ENCODE measurements around the gene RHEBL1. TPM values are rescaled to one million over a fixed set of nuclear protein-coding genes. Genes with fewer than 3 reads are reported as not detected.

The RHEBL1 gene
- total and polyA plus RNA-seq, 9 donors, result 1.2 to 3.4 (median 1.7) TPM

DNA sequence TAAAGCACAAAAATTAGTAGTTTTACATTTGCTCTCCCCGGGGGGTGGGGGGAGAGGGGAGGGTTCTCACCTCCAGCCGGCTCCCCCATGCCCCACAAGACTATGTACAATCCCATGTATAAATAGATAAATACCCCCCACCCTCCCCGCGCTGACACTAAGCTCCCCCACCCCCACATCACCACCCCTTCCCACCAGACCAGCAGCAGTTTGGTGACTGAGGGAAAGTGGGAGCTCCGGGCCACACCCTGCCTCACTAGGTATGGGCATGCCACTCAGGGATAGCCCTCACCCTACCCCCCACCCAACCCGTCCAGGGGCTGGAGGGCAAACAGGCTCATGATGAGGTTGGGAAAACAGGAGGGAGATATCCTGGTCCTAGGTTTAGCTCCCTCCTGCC lies 49.3 kb downstream of the RHEBL1 start:
- Histone ChIP-seq H3K4me3 (ENCODE audit: low read length) (no peak overlapping the region), H3K27me3 (ENCODE audit: control insufficient read depth, insufficient read depth, low read length) (no peaks in the 10 kb centered on the region), H3K4me1 (ENCODE audit: control insufficient read depth, insufficient read depth, low read length) (peaks cover 17% of the 10 kb centered on the region), H3K36me3 (ENCODE audit: control insufficient read depth, insufficient read depth, low read length) (peaks cover 52% of the 10 kb centered on the region), H3K27ac (ENCODE audit: low read length) (no peak overlapping the region), H3K9me3 (replicated peaks; ENCODE audit: control insufficient read depth, low read depth, low read length) (no peaks in the 10 kb centered on the region)
- WGBS (ENCODE audit: insufficient coverage), result no CpG with 5 or more reads among the region's 6 CpGs
- DNase-seq, result peak; percentile 15

DNA sequence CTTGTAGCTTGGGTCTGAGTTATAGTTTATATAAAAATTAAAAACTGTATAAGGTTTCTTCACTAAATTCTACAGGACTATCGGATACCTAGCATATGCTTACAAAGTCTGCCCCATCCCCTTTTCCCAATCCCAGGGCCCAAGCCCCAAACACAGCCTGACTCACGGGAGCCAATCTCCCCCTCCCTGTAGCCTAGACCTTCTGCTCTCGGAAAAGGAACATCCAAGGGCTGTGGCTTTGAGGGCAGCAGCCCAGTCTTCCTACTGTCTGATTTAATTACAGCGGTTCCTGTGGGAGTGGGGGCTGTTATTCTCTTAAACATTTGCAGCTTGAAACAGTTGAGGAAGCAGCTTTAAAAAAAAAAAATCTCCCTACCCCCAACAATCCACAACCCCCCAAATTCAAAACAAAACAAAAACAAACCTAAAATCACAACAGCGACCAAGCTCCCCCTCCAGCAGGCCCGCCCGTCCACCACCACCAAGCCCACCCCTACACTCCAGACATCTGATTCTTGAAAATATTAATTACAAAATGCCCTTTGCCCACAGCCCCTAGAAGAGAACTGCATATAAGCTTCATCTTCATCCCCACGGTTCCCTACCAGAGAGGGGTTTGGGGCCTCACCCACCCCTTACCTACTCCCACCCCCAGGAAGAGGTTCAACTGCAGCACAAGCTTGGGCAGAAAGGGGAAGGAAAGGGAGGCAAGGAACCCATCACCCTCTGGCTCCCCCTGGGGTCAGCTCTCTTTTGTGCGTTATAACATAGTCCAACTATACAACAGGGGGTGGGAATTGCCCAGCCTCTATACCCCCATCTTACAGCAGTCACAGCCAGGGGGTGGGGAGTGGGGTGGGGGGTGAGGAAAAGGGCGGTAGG lies 50.1 kb downstream of the RHEBL1 start:
- H3K4me1 ChIP-seq (ENCODE audit: control insufficient read depth, insufficient read depth, low read length), result peaks cover 17% of the 10 kb centered on the region
- H3K4me3 ChIP-seq (ENCODE audit: low read length), result no peak overlapping the region
- no peaks in the 10 kb centered on the region for H3K9me3 ChIP-seq (replicated peaks; ENCODE audit: control insufficient read depth, low read depth, low read length)
- 0% methylated on average over 1 of the region's 10 CpGs for WGBS (ENCODE audit: insufficient coverage)
- DNase-seq, result peak; percentile 63
- H3K36me3 ChIP-seq (ENCODE audit: control insufficient read depth, insufficient read depth, low read length), result peaks cover 45% of the 10 kb centered on the region
- H3K27me3 ChIP-seq (ENCODE audit: control insufficient read depth, insufficient read depth, low read length), result no peaks in the 10 kb centered on the region
- H3K27ac ChIP-seq (ENCODE audit: low read length), result peak overlapping the region; percentile 96

DNA sequence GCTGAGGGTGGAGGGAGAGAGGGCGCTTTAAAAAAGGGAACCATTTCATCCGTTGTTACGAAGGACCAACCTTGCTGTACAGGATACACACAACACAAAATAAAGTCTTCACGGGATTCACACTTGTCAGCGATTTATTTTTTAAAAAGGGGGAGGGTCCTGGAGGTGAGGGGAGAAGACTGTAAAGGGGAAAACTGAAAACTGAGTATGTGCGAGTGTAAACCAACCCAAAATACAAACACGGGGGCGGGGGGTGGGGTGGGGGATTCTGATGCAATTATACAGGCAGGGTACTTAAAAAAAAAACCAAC lies 50.7 kb downstream of the RHEBL1 start:
- WGBS (ENCODE audit: insufficient coverage), result no CpG with 5 or more reads among the region's 8 CpGs
- DNase-seq, result no peak
- peak overlapping the region; percentile 87 for H3K4me3 ChIP-seq (ENCODE audit: low read length)
- peak overlapping the region; percentile 96 for H3K27ac ChIP-seq (ENCODE audit: low read length)
- peaks cover 39% of the 10 kb centered on the region for H3K36me3 ChIP-seq (ENCODE audit: control insufficient read depth, insufficient read depth, low read length)
- no peaks in the 10 kb centered on the region for H3K9me3 ChIP-seq (replicated peaks; ENCODE audit: control insufficient read depth, low read depth, low read length)
- no peaks in the 10 kb centered on the region for H3K27me3 ChIP-seq (ENCODE audit: control insufficient read depth, insufficient read depth, low read length)
- peaks cover 17% of the 10 kb centered on the region for H3K4me1 ChIP-seq (ENCODE audit: control insufficient read depth, insufficient read depth, low read length)

DNA sequence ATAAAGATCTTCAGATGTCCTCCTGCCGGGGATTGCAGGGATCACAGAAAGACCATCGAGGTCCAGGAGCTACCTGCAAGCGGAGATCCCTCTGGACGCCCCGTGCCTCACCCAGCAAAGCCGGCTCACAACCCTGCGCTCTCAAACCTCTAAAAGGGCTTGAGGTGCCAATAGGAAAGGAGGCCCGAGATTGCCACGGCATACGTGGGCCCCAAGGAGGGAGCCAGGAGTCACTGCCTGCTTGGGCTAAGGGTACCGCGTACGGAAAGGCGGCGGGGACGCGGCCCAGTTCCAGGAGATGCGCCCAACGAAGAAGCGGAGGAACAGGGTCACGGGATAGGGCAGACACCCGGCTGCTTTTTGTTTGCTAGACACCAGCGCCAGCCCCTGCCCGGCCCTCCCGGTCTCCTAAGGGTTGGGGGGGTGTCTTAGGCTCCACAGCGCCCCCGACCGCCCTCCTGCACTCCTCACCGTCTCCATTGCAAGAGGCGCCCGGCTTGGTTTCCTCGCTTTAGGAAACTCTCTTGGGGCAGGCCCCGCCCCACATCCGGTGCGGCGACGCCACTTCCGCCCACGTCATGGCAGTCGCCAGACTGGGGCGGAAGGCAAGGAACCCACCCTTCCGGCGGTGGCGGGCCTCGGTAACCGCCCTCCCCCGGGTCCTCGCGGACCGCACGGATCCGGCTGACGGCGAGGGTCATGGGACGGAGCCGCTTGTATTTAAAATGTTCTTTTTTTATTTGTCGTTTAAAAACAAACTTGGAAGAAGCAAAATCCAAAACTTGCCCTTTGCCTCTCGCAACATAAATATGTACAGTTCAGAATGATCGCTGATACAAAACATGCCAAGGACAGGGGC lies 51.3 kb downstream of the RHEBL1 start, which contains the start of gene PRKAG1:
Gene PRKAG1 (minus strand): TSS at position 516 of the 859 bp plus-strand sequence. CDS start 36 bp downstream, at position 480.
- Histone ChIP-seq H3K9me3 (replicated peaks; ENCODE audit: control insufficient read depth, low read depth, low read length) (no peaks in the 10 kb centered on the region), H3K27ac (ENCODE audit: low read length) (peak within 1 kb of the TSS; percentile 96), H3K36me3 (ENCODE audit: control insufficient read depth, insufficient read depth, low read length) (peaks cover 33% of the 10 kb centered on the region), H3K27me3 (ENCODE audit: control insufficient read depth, insufficient read depth, low read length) (no peaks in the 10 kb centered on the region), H3K4me3 (ENCODE audit: low read length) (peak within 1 kb of the TSS; percentile 87), H3K4me1 (ENCODE audit: control insufficient read depth, insufficient read depth, low read length) (peaks cover 17% of the 10 kb centered on the region)
- under 1% methylated on average over 50 of the region's 59 CpGs for WGBS (ENCODE audit: insufficient coverage)
- DNase-seq, result peak; percentile 99

DNA sequence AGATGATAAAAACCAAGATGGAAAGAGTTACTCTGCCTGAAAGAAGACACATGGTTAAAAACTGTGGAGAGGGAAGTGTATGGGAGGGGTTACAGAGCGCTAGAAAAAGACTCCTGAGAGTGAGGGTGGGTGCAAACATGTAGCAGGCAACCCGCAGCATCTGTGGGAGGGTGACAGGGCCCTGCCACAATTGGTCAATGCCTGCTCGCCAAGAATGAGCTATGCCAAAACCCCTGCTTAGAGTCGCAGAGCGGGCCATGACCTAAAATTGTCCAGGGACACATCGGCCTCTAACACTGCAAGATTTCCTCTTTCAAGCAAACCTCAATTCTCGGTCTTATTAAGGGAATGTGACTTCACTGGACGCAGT lies 51.9 kb downstream of the RHEBL1 start:
- Histone ChIP-seq H3K27ac (ENCODE audit: low read length) (peak overlapping the region; percentile 96), H3K36me3 (ENCODE audit: control insufficient read depth, insufficient read depth, low read length) (peaks cover 27% of the 10 kb centered on the region), H3K4me1 (ENCODE audit: control insufficient read depth, insufficient read depth, low read length) (peaks cover 17% of the 10 kb centered on the region), H3K27me3 (ENCODE audit: control insufficient read depth, insufficient read depth, low read length) (no peaks in the 10 kb centered on the region), H3K9me3 (replicated peaks; ENCODE audit: control insufficient read depth, low read depth, low read length) (no peaks in the 10 kb centered on the region), H3K4me3 (ENCODE audit: low read length) (peak overlapping the region; percentile 87)
- WGBS (ENCODE audit: insufficient coverage), result 0% methylated on average over 8 of the region's 8 CpGs
- peak; percentile 70 for DNase-seq

DNA sequence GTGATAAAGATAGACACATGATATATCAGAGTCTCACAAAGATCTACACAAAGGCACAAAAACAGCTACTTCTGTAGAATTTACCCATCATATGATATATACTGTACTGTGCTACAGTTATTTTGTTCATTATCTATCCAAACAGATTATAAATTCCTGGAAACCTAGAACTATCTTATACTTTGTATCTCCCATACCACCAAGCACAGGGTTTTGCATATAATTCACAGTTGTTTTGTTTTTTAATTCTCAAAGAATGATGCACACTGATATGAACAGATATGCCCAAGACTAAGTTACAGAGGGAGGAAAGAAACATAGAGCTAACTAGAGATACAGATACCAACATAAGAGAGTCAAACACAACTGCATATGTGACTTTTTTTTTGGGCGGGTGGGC lies 54.6 kb downstream of the RHEBL1 start:
- no CpG with 5 or more reads among the region's 1 CpG for WGBS (ENCODE audit: insufficient coverage)
- Histone ChIP-seq H3K4me3 (ENCODE audit: low read length) (no peak overlapping the region), H3K36me3 (ENCODE audit: control insufficient read depth, insufficient read depth, low read length) (peaks cover 23% of the 10 kb centered on the region), H3K27ac (ENCODE audit: low read length) (no peak overlapping the region), H3K9me3 (replicated peaks; ENCODE audit: control insufficient read depth, low read depth, low read length) (no peaks in the 10 kb centered on the region), H3K27me3 (ENCODE audit: control insufficient read depth, insufficient read depth, low read length) (no peaks in the 10 kb centered on the region), H3K4me1 (ENCODE audit: control insufficient read depth, insufficient read depth, low read length) (peaks cover 17% of the 10 kb centered on the region)
- DNase-seq, result no peak

Other genes starting within 250 kb of the RHEBL1 start
- 58.8 TPM for gene DDX23, start 217.8 kb downstream of the RHEBL1 start, total RNA-seq
- 10 to 100 TPM; 52.9 to 75.1 (median 65.1) TPM for gene DDX23, start 217.8 kb downstream of the RHEBL1 start, polyA plus RNA-seq (ENCODE audit: insufficient read depth in 1 of 8, insufficient read length in 8 of 8, low replicate concordance in 1 of 8)
- 0.22 TPM for gene RND1, start 204.1 kb downstream of the RHEBL1 start, total RNA-seq
- gene RND1, start 204.1 kb downstream of the RHEBL1 start, polyA plus RNA-seq (ENCODE audit: insufficient read depth in 1 of 8, insufficient read length in 8 of 8, low replicate concordance in 1 of 8), result under 1 TPM; 0.23 to 0.74 (median 0.54) TPM
- gene FKBP11, start 144.5 kb downstream of the RHEBL1 start, total RNA-seq, result 18.6 TPM
- gene FKBP11, start 144.5 kb downstream of the RHEBL1 start, polyA plus RNA-seq (ENCODE audit: insufficient read depth in 1 of 8, insufficient read length in 8 of 8, low replicate concordance in 1 of 8), result 10 to 100 TPM; 18.3 to 37.3 (median 24.8) TPM
- 19.9 TPM for gene ARF3, start 112.5 kb downstream of the RHEBL1 start, total RNA-seq
- gene ARF3, start 112.5 kb downstream of the RHEBL1 start, polyA plus RNA-seq (ENCODE audit: insufficient read depth in 1 of 8, insufficient read length in 8 of 8, low replicate concordance in 1 of 8), result 10 to 100 TPM; 40.8 to 63.3 (median 51.4) TPM
- 1.1 TPM for gene WNT10B, start 98.2 kb downstream of the RHEBL1 start, total RNA-seq
- gene WNT10B, start 98.2 kb downstream of the RHEBL1 start, polyA plus RNA-seq (ENCODE audit: insufficient read depth in 1 of 8, insufficient read length in 8 of 8, low replicate concordance in 1 of 8), result 1 to 10 TPM in 7 of 8 donors, under 1 TPM in 1; 0.45 to 3.5 (median 1.2) TPM
- not detected for gene WNT1, start 91.7 kb downstream of the RHEBL1 start, total RNA-seq
- gene WNT1, start 91.7 kb downstream of the RHEBL1 start, polyA plus RNA-seq (ENCODE audit: insufficient read depth in 1 of 8, insufficient read length in 8 of 8, low replicate concordance in 1 of 8), result under 1 TPM in 5 of 8 donors, not detected in 3; 0.14 to 0.21 (median 0.17) TPM
- gene DDN, start 70.6 kb downstream of the RHEBL1 start, total RNA-seq, result 19.2 TPM
- gene DDN, start 70.6 kb downstream of the RHEBL1 start, polyA plus RNA-seq (ENCODE audit: insufficient read depth in 1 of 8, insufficient read length in 8 of 8, low replicate concordance in 1 of 8), result 10 to 100 TPM; 10.2 to 30.4 (median 14.2) TPM
- gene PRKAG1, start 51.2 kb downstream of the RHEBL1 start, total RNA-seq, result 60.3 TPM
- gene PRKAG1, start 51.2 kb downstream of the RHEBL1 start, polyA plus RNA-seq (ENCODE audit: insufficient read depth in 1 of 8, insufficient read length in 8 of 8, low replicate concordance in 1 of 8), result 10 to 100 TPM; 53.8 to 72.0 (median 61.0) TPM
- gene KMT2D, start 9.2 kb downstream of the RHEBL1 start, total RNA-seq, result 25.6 TPM
- 10 to 100 TPM; 31.2 to 58.0 (median 47.0) TPM for gene KMT2D, start 9.2 kb downstream of the RHEBL1 start, polyA plus RNA-seq (ENCODE audit: insufficient read depth in 1 of 8, insufficient read length in 8 of 8, low replicate concordance in 1 of 8)
- 1.1 TPM for gene DHH, start 24.8 kb upstream of the RHEBL1 start, total RNA-seq
- gene DHH, start 24.8 kb upstream of the RHEBL1 start, polyA plus RNA-seq (ENCODE audit: insufficient read depth in 1 of 8, insufficient read length in 8 of 8, low replicate concordance in 1 of 8), result 1 to 10 TPM in 5 of 8 donors, under 1 TPM in 3; 0.42 to 3.4 (median 1.2) TPM
- gene LMBR1L, start 40.9 kb upstream of the RHEBL1 start, total RNA-seq, result 30.2 TPM
- 10 to 100 TPM; 33.6 to 53.1 (median 39.9) TPM for gene LMBR1L, start 40.9 kb upstream of the RHEBL1 start, polyA plus RNA-seq (ENCODE audit: insufficient read depth in 1 of 8, insufficient read length in 8 of 8, low replicate concordance in 1 of 8)
- 884 TPM for gene TUBA1B, start 61.4 kb upstream of the RHEBL1 start, total RNA-seq
- 1,000 to 10,000 TPM in 7 of 8 donors, 100 to 1,000 TPM in 1; 792 to 1,222 (median 1,110) TPM for gene TUBA1B, start 61.4 kb upstream of the RHEBL1 start, polyA plus RNA-seq (ENCODE audit: insufficient read depth in 1 of 8, insufficient read length in 8 of 8, low replicate concordance in 1 of 8)
- gene TUBA1A, start 119.1 kb upstream of the RHEBL1 start, total RNA-seq, result 679 TPM
- 100 to 1,000 TPM; 717 to 946 (median 807) TPM for gene TUBA1A, start 119.1 kb upstream of the RHEBL1 start, polyA plus RNA-seq (ENCODE audit: insufficient read depth in 1 of 8, insufficient read length in 8 of 8, low replicate concordance in 1 of 8)
- gene TUBA1C, start 195.1 kb upstream of the RHEBL1 start, total RNA-seq, result 48.5 TPM
- gene TUBA1C, start 195.1 kb upstream of the RHEBL1 start, polyA plus RNA-seq (ENCODE audit: insufficient read depth in 1 of 8, insufficient read length in 8 of 8, low replicate concordance in 1 of 8), result 100 to 1,000 TPM in 1 of 8 donors, 10 to 100 TPM in 7; 59.1 to 101 (median 84.0) TPM
- gene PRPH, start 225.2 kb upstream of the RHEBL1 start, total RNA-seq, result 1.4 TPM
- gene PRPH, start 225.2 kb upstream of the RHEBL1 start, polyA plus RNA-seq (ENCODE audit: insufficient read depth in 1 of 8, insufficient read length in 8 of 8, low replicate concordance in 1 of 8), result 1 to 10 TPM; 1.3 to 3.5 (median 2.4) TPM

Measured in muscle of leg (tissue), 11 donors.